Measurements from ENCODE around the gene MRPL33. TPM values are rescaled to one million over a fixed set of nuclear protein-coding genes. Genes with fewer than 3 reads are reported as not detected.

The MRPL33 gene
- total and polyA plus RNA-seq, 2 of the 13 experiments (the other 11 are each of a cell fraction or from before 2014, with no cell fraction given) = 69.7 to 218 TPM

GRCh38 chr2:27737676-27738348 lies 33.7 kb upstream of the MRPL33 start (continued):
- TF ChIP-seq ADNP (CRISPR knock-in tag; IDR thresholded peaks at IDR 0.05) (peak; percentile 28; the same call in 1 of the 2 replicates), ELK4 (CRISPR knock-in tag; IDR thresholded peaks at IDR 0.05; ENCODE audit: borderline replicate concordance) (no peak), ZNF879 (CRISPR knock-in tag; IDR thresholded peaks at IDR 0.05) (no peak), ATF1 (CRISPR knock-in tag; IDR thresholded peaks at IDR 0.05) (0 out of 2 replicates have a peak, but pooled peaks have one; percentile 43), HMG20B (CRISPR knock-in tag; conservative IDR thresholded peaks at IDR 0.05) (peak; percentile 80), MTF2 (CRISPR knock-in tag; IDR thresholded peaks at IDR 0.05; ENCODE audit: borderline replicate concordance) (no peak), ATF4 (CRISPR knock-in tag; IDR thresholded peaks at IDR 0.05) (peak in 1 of 2 experiments; percentile 74; a peak in 2 of 4 replicates), KAT2B (IDR thresholded peaks at IDR 0.05; ENCODE audit: borderline replicate concordance, low read depth, low read length) (no peak), ZNF512B (CRISPR knock-in tag; IDR thresholded peaks at IDR 0.05; ENCODE audit: borderline replicate concordance) (peak; percentile 69; the same call in 1 of the 2 replicates), HDAC2 (CRISPR knock-in tag; IDR thresholded peaks at IDR 0.05) (peak; percentile 80; the same call in 1 of the 2 replicates), ZNF607 (CRISPR knock-in tag; IDR thresholded peaks at IDR 0.05; ENCODE audit: borderline replicate concordance) (no peak), TEAD2 (CRISPR knock-in tag; IDR thresholded peaks at IDR 0.05) (no peak), ZFY (CRISPR knock-in tag; IDR thresholded peaks at IDR 0.05) (peak; percentile 93), ZNF207 (IDR thresholded peaks at IDR 0.05; ENCODE audit: borderline replicate concordance) (no peak), BCL6 (CRISPR knock-in tag; IDR thresholded peaks at IDR 0.05) (peak; percentile 52), SP1 (IDR thresholded peaks at IDR 0.05) (no peak), SP1 (CRISPR knock-in tag; IDR thresholded peaks at IDR 0.05) (no peak; the same call in 1 of the 2 replicates), GTF3A (CRISPR knock-in tag; conservative IDR thresholded peaks at IDR 0.05) (no peak), CBX5 (CRISPR knock-in tag; IDR thresholded peaks at IDR 0.05; ENCODE audit: borderline replicate concordance) (peak; percentile 71; the same call in 1 of the 2 replicates), RFX5 (IDR thresholded peaks at IDR 0.05; ENCODE audit: low read depth, low read length) (no peak), ARID2 (CRISPR knock-in tag; IDR thresholded peaks at IDR 0.05; ENCODE audit: borderline replicate concordance) (no peak), ZNF713 (CRISPR knock-in tag; IDR thresholded peaks at IDR 0.05) (no peak), PREB (CRISPR knock-in tag; IDR thresholded peaks at IDR 0.05) (no peak), ARNTL (CRISPR knock-in tag; IDR thresholded peaks at IDR 0.05) (peak; percentile 96), POGZ (CRISPR knock-in tag; IDR thresholded peaks at IDR 0.05) (no peak), RBM22 (optimal IDR thresholded peaks at IDR 0.05; ENCODE audit: low read length) (no peak)
